Measurements from ENCODE around the gene GALNT13.

GALNT13 gene

DNA sequence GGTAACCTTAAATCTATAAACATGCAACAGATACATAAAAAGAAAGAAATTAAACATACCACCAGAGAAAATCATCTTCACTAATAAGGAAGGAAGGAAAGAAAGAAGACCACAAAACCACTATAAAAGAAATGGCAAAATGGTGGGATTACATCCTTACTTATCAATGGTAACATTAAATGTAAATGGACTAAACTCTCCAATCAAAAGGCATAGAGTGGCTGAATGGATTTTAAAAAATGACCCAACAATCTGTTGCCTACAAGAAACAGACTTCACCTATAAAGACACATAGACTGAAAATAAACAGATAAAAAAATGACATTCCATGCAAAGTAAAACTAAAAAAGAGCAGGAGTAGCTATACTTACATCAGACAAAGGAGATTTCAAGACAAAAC lies 195.4 kb downstream of the GALNT13 start:
- TF ChIP-seq, protein P1, sequence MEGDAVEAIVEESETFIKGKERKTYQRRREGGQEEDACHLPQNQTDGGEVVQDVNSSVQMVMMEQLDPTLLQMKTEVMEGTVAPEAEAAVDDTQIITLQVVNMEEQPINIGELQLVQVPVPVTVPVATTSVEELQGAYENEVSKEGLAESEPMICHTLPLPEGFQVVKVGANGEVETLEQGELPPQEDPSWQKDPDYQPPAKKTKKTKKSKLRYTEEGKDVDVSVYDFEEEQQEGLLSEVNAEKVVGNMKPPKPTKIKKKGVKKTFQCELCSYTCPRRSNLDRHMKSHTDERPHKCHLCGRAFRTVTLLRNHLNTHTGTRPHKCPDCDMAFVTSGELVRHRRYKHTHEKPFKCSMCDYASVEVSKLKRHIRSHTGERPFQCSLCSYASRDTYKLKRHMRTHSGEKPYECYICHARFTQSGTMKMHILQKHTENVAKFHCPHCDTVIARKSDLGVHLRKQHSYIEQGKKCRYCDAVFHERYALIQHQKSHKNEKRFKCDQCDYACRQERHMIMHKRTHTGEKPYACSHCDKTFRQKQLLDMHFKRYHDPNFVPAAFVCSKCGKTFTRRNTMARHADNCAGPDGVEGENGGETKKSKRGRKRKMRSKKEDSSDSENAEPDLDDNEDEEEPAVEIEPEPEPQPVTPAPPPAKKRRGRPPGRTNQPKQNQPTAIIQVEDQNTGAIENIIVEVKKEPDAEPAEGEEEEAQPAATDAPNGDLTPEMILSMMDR (IDR thresholded peaks at IDR 0.05; ENCODE audit: control insufficient read depth, insufficient read depth, low read depth, low read length, missing control alignments): no peak
- H3K4me3 ChIP-seq (ENCODE audit: control insufficient read depth, low read depth, low read length): no peak overlapping the region
- DNase-seq (ENCODE audit: low read depth): no peak

DNA sequence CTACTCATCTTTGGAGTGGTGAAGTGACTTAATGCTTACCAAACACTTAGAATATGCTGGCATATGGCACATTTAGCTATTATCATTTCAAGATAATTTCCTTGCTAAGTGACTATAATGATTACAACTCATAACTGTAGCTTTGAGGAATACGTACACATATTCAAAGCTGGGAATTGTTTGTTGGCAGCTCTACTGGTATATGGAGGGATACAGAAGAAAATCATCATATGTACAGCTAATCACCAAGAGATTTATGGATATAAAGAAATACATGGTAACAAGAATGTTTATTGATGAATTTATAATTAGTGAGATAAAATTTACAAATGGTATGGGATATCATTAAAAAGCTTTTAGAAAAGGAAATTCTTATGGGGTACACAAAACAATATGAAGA lies 207.2 kb downstream of the GALNT13 start:
- no peak overlapping the region for H3K4me3 ChIP-seq (ENCODE audit: control insufficient read depth, low read depth, low read length)
- DNase-seq (ENCODE audit: low read depth): no peak
- TF ChIP-seq, protein P1 (IDR thresholded peaks at IDR 0.05; ENCODE audit: control insufficient read depth, insufficient read depth, low read depth, low read length, missing control alignments): no peak

- TF ChIP-seq, protein P1 (IDR thresholded peaks at IDR 0.05; ENCODE audit: control insufficient read depth, insufficient read depth, low read depth, low read length, missing control alignments): no peak
- no peak overlapping the region for H3K4me3 ChIP-seq (ENCODE audit: control insufficient read depth, low read depth, low read length)
- no peak for DNase-seq (ENCODE audit: low read depth)
Measured at GRCh38 chr2:154092571-154092970, 220.8 kb downstream of the GALNT13 start.

DNA sequence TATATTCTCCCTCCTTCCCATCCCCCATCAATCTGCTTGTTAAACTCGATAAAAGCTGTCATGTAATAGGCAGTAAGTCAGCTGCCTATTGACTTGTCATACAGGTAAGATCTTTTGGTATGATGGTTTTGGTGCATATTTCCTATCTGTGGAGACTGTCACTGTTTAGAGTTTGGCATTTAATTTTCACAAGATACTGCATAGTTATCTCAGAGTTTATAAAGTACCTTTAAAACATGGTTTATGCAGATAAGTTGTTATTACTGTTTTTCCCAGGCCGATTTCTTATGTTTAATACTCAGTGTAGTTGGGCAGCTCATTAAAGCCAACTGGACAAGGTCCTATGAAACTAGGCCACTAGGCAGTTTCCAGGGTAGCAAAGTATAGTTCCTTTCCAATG lies 222.1 kb downstream of the GALNT13 start:
- H3K4me3 ChIP-seq (ENCODE audit: control insufficient read depth, low read depth, low read length): no peak overlapping the region
- DNase-seq (ENCODE audit: low read depth): no peak

GRCh38 chr2:154097833-154098398 lies 226.2 kb downstream of the GALNT13 start:
- TF ChIP-seq, protein P1 (IDR thresholded peaks at IDR 0.05; ENCODE audit: control insufficient read depth, insufficient read depth, low read depth, low read length, missing control alignments): no peak
- no peak for DNase-seq (ENCODE audit: low read depth)
- H3K4me3 ChIP-seq (ENCODE audit: control insufficient read depth, low read depth, low read length): no peak overlapping the region

More for the DNA sequence above, 222.1 kb downstream of the GALNT13 start:
- TF ChIP-seq, protein P1 (IDR thresholded peaks at IDR 0.05; ENCODE audit: control insufficient read depth, insufficient read depth, low read depth, low read length, missing control alignments): no peak

DNA sequence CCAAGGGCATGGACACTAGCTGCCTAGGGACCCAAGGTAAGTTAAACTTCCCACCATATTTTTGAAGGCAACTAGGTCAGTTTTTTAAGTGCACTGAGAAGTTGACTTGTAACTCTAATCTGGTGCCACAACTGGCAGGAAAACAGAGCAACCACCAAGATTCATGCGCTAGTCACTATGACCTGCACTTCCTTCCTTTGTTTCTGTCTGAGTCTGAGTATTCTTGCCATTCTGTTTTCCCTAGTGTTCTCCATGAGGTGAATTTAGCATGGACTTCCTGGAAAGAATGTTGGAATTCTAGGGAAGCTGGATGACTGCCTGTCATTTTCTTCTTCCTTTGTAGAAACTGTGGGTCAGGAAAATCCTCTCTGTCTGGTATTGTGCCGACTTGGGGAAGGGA lies 249.0 kb downstream of the GALNT13 start:
- no peak for DNase-seq (ENCODE audit: low read depth)
- H3K4me3 ChIP-seq (ENCODE audit: control insufficient read depth, low read depth, low read length): no peak overlapping the region
- TF ChIP-seq, protein P1 (IDR thresholded peaks at IDR 0.05; ENCODE audit: control insufficient read depth, insufficient read depth, low read depth, low read length, missing control alignments): no peak

DNA sequence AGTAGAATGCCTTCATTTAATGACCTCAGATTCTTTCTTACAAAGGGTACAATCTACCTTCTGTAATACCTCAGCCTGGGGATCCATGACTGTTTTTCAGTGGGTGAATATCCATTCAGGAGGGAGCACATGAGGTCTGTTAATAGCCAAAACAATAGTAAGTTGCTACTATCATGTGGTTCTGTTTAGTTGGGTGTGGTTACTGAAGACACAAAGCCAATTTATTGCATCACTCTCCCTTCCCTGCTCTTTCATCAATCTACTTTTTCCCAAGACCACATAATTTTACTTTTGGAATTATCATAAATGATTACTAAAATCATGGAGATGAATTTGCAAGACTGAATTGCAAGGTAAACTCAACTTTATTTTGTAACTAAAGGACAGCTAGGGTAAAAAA lies 254.2 kb downstream of the GALNT13 start:
- no peak overlapping the region for H3K4me3 ChIP-seq (ENCODE audit: control insufficient read depth, low read depth, low read length)
- DNase-seq (ENCODE audit: low read depth): no peak
- TF ChIP-seq, protein P1 (IDR thresholded peaks at IDR 0.05; ENCODE audit: control insufficient read depth, insufficient read depth, low read depth, low read length, missing control alignments): no peak
